ENCODE results near the gene HSD17B2. TPM values are rescaled to one million over a fixed set of nuclear protein-coding genes. Genes with fewer than 3 reads are reported as not detected.

The HSD17B2 gene
- total and polyA plus RNA-seq, 2 of the 4 experiments (the other 2 are of a cell fraction) = 0.12 to 0.18 TPM

DNA sequence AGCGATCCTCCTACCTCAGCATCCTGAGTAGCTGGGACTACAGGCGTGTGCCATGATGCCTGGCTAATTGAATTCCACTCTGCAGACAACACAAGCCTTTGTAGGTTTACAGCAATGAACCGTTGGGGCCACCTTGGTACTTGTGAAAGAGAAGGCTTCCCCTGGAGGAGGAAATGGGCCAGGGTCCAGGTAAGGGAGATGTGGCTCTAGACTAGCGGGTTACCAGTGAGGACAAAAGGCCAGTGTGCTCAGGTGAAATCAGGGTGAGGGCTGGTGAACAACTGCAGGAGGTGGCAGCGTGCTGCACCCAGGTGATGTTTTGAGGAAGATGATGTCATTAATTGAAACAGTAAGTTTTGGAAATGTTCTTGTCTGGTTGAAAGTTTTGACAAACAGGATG is 30.5 kb upstream of the HSD17B2 start:
- dilution Hi-C loops (cut with HindIII; ENCODE audit: low sequenced_read_pairs, unreplicated experiment) = no loop called here

More for the DNA sequence above, 30.5 kb upstream of the HSD17B2 start:
- H3K27me3 ChIP-seq (ENCODE audit: control insufficient read depth, insufficient read depth, low read length) = no peaks in the 10 kb centered on the region; the same call in none of the 2 replicates
- no peak overlapping the region for H2AK9ac ChIP-seq (replicated peaks; ENCODE audit: low read depth, low read length, poor library complexity)
- intact Hi-C loops (cut with micrococcal nuclease) (no loop called here), in situ Hi-C loops (cut with MboI; ENCODE audit: low sequenced_read_pairs) (no loop called here)
- no TSS peak for BruUV-seq (replicated peaks)
- ChIA-PET CTCF (no interaction called here), POLR2A (ENCODE audit: unreplicated experiment) (no interaction called here)
- H3K79me1 ChIP-seq (ENCODE audit: low read depth in 1 of 2, low read length in 2 of 2) = no peaks in the 10 kb centered on the region
- H3K9me1 ChIP-seq (ENCODE audit: insufficient read depth, low read length) = no peaks in the 10 kb centered on the region
- no peak overlapping the region for H4K91ac ChIP-seq (ENCODE audit: insufficient read depth, low read depth, low read length)
- no peaks in the 10 kb centered on the region for H3K4me1 ChIP-seq (ENCODE audit: control insufficient read depth, insufficient read depth, low read length)
- H3K4me2 ChIP-seq (ENCODE audit: low read depth, low read length) = no peak overlapping the region
- H3K9ac ChIP-seq (ENCODE audit: low read depth, low read length) = no peak overlapping the region
- no peak overlapping the region for H2AK5ac ChIP-seq (ENCODE audit: low read depth, low read length)
- no peak overlapping the region for H2AFZ ChIP-seq (replicated peaks; ENCODE audit: low read length, poor library complexity)
- WGBS, 2 experiments (ENCODE audit: extremely low coverage in 2 of 2, insufficient read length in 1 of 2) = 40% methylated on average over 1 of the region's 5 CpGs; no CpG with 5 or more reads in 1 of the 2 experiments
- H2BK15ac ChIP-seq (ENCODE audit: low read depth, low read length) = no peak overlapping the region
- no peak overlapping the region for H4K8ac ChIP-seq (ENCODE audit: low read depth in 2 of 2, low read length in 2 of 2)
- H3K4me3 ChIP-seq (ENCODE audit: insufficient read depth, low read depth, low read length) = no peak overlapping the region
- peaks cover 7% of the 10 kb centered on the region for H3K9me3 ChIP-seq (ENCODE audit: control insufficient read depth, insufficient read depth, low read length)
- H2BK120ac ChIP-seq (ENCODE audit: low read depth, low read length) = no peak overlapping the region
- no peak overlapping the region for H3K4ac ChIP-seq (ENCODE audit: low read depth, low read length)
- no peak overlapping the region for H3K56ac ChIP-seq (ENCODE audit: extremely low read depth, insufficient read depth, low read length)
- H3K36me3 ChIP-seq (ENCODE audit: control insufficient read depth, insufficient read depth, low read length) = peaks cover 1% of the 10 kb centered on the region; the same call in 1 of the 2 replicates
- no peak overlapping the region for H4K5ac ChIP-seq (ENCODE audit: low read depth, low read length)
- no peak for TF ChIP-seq SMC3 (IDR thresholded peaks at IDR 0.05; ENCODE audit: low read depth, low read length)
- TF ChIP-seq MAFK (IDR thresholded peaks at IDR 0.05; ENCODE audit: low read depth, low read length) = no peak
- no peak for TF ChIP-seq NFE2L2 (IDR thresholded peaks at IDR 0.05; ENCODE audit: low read depth, low read length)
- TF ChIP-seq MAZ (IDR thresholded peaks at IDR 0.05; ENCODE audit: borderline replicate concordance, low read depth, low read length) = no peak
- TF ChIP-seq MXI1 (IDR thresholded peaks at IDR 0.05; ENCODE audit: borderline replicate concordance, low read depth, low read length) = no peak
- no peak for TF ChIP-seq CEBPB (IDR thresholded peaks at IDR 0.05; ENCODE audit: low read depth, low read length)
- TF ChIP-seq USF2 (IDR thresholded peaks at IDR 0.05; ENCODE audit: low read depth, low read length) = no peak
- TF ChIP-seq BHLHE40 (IDR thresholded peaks at IDR 0.05; ENCODE audit: low read depth, low read length) = no peak
- no peak for TF ChIP-seq CHD1 (IDR thresholded peaks at IDR 0.05; ENCODE audit: low read depth, low read length)
- H3K14ac ChIP-seq (replicated peaks; ENCODE audit: low read depth, low read length) = no peak overlapping the region
- H2BK20ac ChIP-seq (ENCODE audit: low read depth, low read length) = no peak overlapping the region
- H3K18ac ChIP-seq (ENCODE audit: low read depth, low read length) = no peak overlapping the region
- no peak overlapping the region for H2BK5ac ChIP-seq (ENCODE audit: low read depth, low read length, poor library complexity, severe bottlenecking)
- DNase-seq = no peak
- no peak for ATAC-seq (ENCODE audit: low read depth)
- no peaks in the 10 kb centered on the region for H4K20me1 ChIP-seq (ENCODE audit: insufficient read depth, low read length)
- no peak overlapping the region for H3K23ac ChIP-seq (ENCODE audit: low read depth, low read length)
- no peak overlapping the region for H3K27ac ChIP-seq (ENCODE audit: insufficient read depth, low read length)

All from IMR-90 (cell line).